Stomach (tissue), 9 donors: ENCODE measurements around the gene REPIN1. TPM values are rescaled to one million over a fixed set of nuclear protein-coding genes. Genes with fewer than 3 reads are reported as not detected.

Source experiments
- DNase-seq, 2 donors: peaks; one replicate each; pipeline versions ENCODE4 v3.0.0 to v3.0.0-alpha.2; 2013 to 2019
- H3K27ac ChIP-seq, 5 donors: fragments of 200-600 bp in 4 of 5; sonication (generic) in 4 of 5; one replicate each; pipeline ENCODE4 v1.5.1; 2013 to 2019; ENCODE audit warnings: mild to moderate bottlenecking in 1 of 5, moderate library complexity in 1 of 5
- H3K27me3 ChIP-seq, 3 donors: fragments of 200-600 bp; sonication (generic); one replicate each; pipeline ENCODE4 v1.5.1; 2017 to 2019; ENCODE audit warnings: mixed run types in 1 of 3
- H3K36me3 ChIP-seq, 4 donors: fragments of 200-600 bp; sonication (generic); 1 replicate in 3 of 4; 2 replicates in 1 of 4; pipeline ENCODE4 v1.5.1; 2016 to 2019
- H3K4me1 ChIP-seq, 4 donors: fragments of 200-600 bp; sonication (generic); one replicate each; pipeline ENCODE4 v1.5.1; 2016 to 2019
- H3K4me3 ChIP-seq, 4 donors: fragments of 200-600 bp; sonication (generic) in 3 of 4; one replicate each; pipeline ENCODE4 v1.5.1; 2016 to 2019; ENCODE audit warnings: mild to moderate bottlenecking in 1 of 4
- H3K9me3 ChIP-seq, 4 donors: fragments of 200-600 bp; sonication (generic); one replicate each; pipeline ENCODE4 v1.5.1; 2016 to 2019
- EP300 ChIP-seq: sonication (generic); formaldehyde crosslinking; IDR thresholded peaks from one replicate; pipeline ENCODE4 v1.6.1; 2017; ENCODE audit warnings: antibody characterized with exemption
- POLR2A ChIP-seq, 4 donors: fragments of 450-650 bp; IDR thresholded peaks; one replicate each; pipeline ENCODE4 v1.6.1; 2016; ENCODE audit warnings: antibody characterized with exemption in 4 of 4, control low read depth in 2 of 4, mild to moderate bottlenecking in 1 of 4, moderate library complexity in 1 of 4
- POLR2AphosphoS5 ChIP-seq, 3 donors: sonication (generic); formaldehyde crosslinking; IDR thresholded peaks; one replicate each; pipeline ENCODE4 v1.6.1; 2016; ENCODE audit warnings: antibody characterized with exemption in 3 of 3
- WGBS, 5 donors: extraction: QIAGEN DNeasy Blood & Tissue Kit in 3 of 5; methylation state at CpG; one replicate each; pipeline versions ENCODE4 v1.1.5 to v1.1.7; 2013 to 2018; 5-methylcytosine and 5-hydroxymethylcytosine counted together
- intact Hi-C: fragments of 100-400 bp; cut with DNase I; formaldehyde crosslinking; loops from one replicate; pipeline ENCODE4 v1.15.1; 2023; ENCODE audit warnings: low total_unique reads
- polyA plus RNA-seq, 3 donors: library from polyadenylated mRNA; stranded (reverse); fragments of 200-250 nt; gene quantifications; one replicate each; pipeline ENCODE4 v1.2.3, GENCODE V29; 2013
- total RNA-seq, 5 donors: library from RNA; depleted of rRNA; stranded (reverse); fragments of >200 nt; gene quantifications; one replicate each; pipeline versions ENCODE4 v1.1.0 to v1.2.3, GENCODE V29; 2014 to 2016
- TF ChIP-seq, protein P1 (sequence below), 7 experiments: fragments of 450-650 bp in 4 of 7; fragments of 200-600 bp in 3 of 7; sonication (generic) in 3 of 7; IDR thresholded peaks; one replicate each; pipeline ENCODE4 v1.5.1; 2016 to 2019; ENCODE audit warnings: antibody characterized with exemption in 7 of 7, control low read depth in 2 of 7, mild to moderate bottlenecking in 1 of 7
- donor health status: healthy with polysubstance abuse.
- donor health status: Bipolar disorder and iron deficiency.
- donor health status: healthy.

Gene REPIN1
- total and polyA plus RNA-seq, 8 donors = 35.9 to 298 (median 49.3) TPM

GRCh38 chr7:150409300-150410030 lies 40.8 kb downstream of the REPIN1 start:
- H3K27me3 ChIP-seq = no peaks in the 10 kb centered on the region
- H3K9me3 ChIP-seq = no peaks in the 10 kb centered on the region
- peaks cover 6 to 51% (median 38%) of the 10 kb centered on the region in 4 donors for H3K36me3 ChIP-seq
- TF ChIP-seq EP300 = no peak
- TF ChIP-seq POLR2A (IDR thresholded peaks at IDR 0.05) = no peak
- no peak for TF ChIP-seq POLR2AphosphoS5 (IDR thresholded peaks at IDR 0.05)
- TF ChIP-seq, protein P1, sequence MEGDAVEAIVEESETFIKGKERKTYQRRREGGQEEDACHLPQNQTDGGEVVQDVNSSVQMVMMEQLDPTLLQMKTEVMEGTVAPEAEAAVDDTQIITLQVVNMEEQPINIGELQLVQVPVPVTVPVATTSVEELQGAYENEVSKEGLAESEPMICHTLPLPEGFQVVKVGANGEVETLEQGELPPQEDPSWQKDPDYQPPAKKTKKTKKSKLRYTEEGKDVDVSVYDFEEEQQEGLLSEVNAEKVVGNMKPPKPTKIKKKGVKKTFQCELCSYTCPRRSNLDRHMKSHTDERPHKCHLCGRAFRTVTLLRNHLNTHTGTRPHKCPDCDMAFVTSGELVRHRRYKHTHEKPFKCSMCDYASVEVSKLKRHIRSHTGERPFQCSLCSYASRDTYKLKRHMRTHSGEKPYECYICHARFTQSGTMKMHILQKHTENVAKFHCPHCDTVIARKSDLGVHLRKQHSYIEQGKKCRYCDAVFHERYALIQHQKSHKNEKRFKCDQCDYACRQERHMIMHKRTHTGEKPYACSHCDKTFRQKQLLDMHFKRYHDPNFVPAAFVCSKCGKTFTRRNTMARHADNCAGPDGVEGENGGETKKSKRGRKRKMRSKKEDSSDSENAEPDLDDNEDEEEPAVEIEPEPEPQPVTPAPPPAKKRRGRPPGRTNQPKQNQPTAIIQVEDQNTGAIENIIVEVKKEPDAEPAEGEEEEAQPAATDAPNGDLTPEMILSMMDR (IDR thresholded peaks at IDR 0.05) = no peak
- intact Hi-C loops = loop anchor here (10.0 kb wide), 1 partner anchor 45 kb away; the partner anchor contains the start of gene REPIN1
- 73 to 80% (median 78%) methylated on average over 6 to 10 of the region's 10 CpGs for WGBS, 5 donors
- DNase-seq = no peak
- peak overlapping the region in 2 of 5 donors; percentile 32 to 98 for H3K27ac ChIP-seq
- H3K4me3 ChIP-seq = no peak overlapping the region
- peaks cover 20 to 33% (median 27%) of the 10 kb centered on the region in 4 donors for H3K4me1 ChIP-seq

- H3K4me3 ChIP-seq = no peak overlapping the region
- peaks cover 17 to 29% (median 23%) of the 10 kb centered on the region in 4 donors for H3K4me1 ChIP-seq
- H3K36me3 ChIP-seq = peaks cover 6 to 51% (median 38%) of the 10 kb centered on the region in 4 donors
- DNase-seq = no peak
- H3K27me3 ChIP-seq = no peaks in the 10 kb centered on the region
- H3K9me3 ChIP-seq = no peaks in the 10 kb centered on the region
- 89 to 92% (median 92%) methylated on average over 7 of the region's 7 CpGs for WGBS, 5 donors
- intact Hi-C loops = loop anchor here (10.0 kb wide), 1 partner anchor 45 kb away; the partner anchor contains the start of gene REPIN1
- TF ChIP-seq, protein P1 (IDR thresholded peaks at IDR 0.05) = no peak
- TF ChIP-seq EP300 (no peak), POLR2AphosphoS5 (IDR thresholded peaks at IDR 0.05) (no peak), POLR2A (IDR thresholded peaks at IDR 0.05) (no peak)
- peak overlapping the region in 1 of 5 donors; percentile 29 for H3K27ac ChIP-seq
These were observed 41.5 kb downstream of the REPIN1 start for GRCh38 chr7:150410131-150410530.

DNA sequence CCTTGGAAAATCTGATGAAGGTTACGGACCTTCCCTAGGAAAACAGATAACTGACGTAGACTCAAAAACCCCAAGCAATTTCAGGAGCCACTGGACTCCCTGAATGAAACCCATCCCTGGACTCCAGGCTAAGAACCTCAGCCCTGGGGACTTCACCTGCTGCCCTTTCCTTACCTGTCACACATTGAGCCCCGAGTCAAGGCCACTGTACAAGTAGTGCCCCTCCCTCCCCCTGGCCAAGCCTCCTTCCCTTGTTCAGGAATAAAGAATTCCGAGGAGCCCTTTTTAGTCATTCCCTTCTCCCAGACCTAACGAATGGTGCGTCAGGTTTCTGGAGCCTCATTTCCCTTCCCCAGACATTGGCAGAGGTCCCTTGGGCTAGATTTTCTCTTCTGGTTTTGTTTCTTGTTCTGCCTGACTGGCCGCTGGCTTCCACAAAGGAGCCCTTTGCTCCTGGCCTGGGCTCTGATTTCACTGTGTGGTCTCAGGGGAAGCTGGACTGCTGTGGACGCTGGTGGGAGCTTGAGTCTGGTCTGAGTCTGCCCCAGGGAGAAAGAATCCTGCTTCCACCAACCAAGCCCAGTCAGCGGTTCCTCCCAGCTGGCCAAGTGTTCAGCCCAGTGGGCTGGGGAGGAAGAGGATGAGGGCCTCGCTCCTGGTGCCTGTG lies 42.2 kb downstream of the REPIN1 start:
- Histone ChIP-seq H3K27me3 (no peaks in the 10 kb centered on the region), H3K4me3 (no peak overlapping the region), H3K36me3 (peaks cover 6 to 51% (median 38%) of the 10 kb centered on the region in 4 donors), H3K4me1 (peaks cover 15 to 27% (median 20%) of the 10 kb centered on the region in 4 donors), H3K9me3 (no peaks in the 10 kb centered on the region), H3K27ac (peak overlapping the region in 2 of 5 donors; percentile 4 to 34)
- DNase-seq = peak in 1 of 2 donors; percentile 26
- intact Hi-C loops = loop anchor here (10.0 kb wide), 1 partner anchor 46 kb away; the partner anchor contains the start of gene REPIN1
- WGBS, 5 donors = 74 to 86% (median 80%) methylated on average over 7 to 10 of the region's 10 CpGs
- TF ChIP-seq POLR2A (IDR thresholded peaks at IDR 0.05) = no peak
- TF ChIP-seq POLR2AphosphoS5 (IDR thresholded peaks at IDR 0.05) = no peak
- TF ChIP-seq, protein P1 (IDR thresholded peaks at IDR 0.05) = no peak
- no peak for TF ChIP-seq EP300

DNA sequence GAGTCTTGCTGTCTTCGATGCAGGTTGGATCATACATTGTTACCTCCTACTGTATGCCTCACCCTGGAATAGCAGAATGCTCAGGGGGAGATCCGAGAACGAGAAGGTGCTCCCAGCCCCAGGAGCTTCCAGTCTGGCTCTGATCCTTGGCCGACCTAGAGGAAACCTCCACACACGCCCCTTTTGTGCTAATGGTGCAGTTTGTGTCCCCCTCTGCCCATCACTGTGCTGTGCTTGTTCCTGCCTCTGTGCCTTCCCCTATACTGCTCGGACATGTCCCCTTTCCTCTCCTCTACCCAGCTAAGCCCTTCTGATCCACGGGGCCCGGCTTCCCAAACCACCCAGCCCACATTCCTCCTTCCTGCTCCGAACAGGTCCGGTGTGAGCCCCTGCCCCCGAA lies 43.0 kb downstream of the REPIN1 start:
- no peaks in the 10 kb centered on the region for H3K27me3 ChIP-seq
- H3K36me3 ChIP-seq = peaks cover 6 to 51% (median 38%) of the 10 kb centered on the region in 4 donors
- WGBS, 5 donors = 78 to 87% (median 80%) methylated on average over 10 to 11 of the region's 11 CpGs
- intact Hi-C loops = loop anchor here (10.0 kb wide), 1 partner anchor 47 kb away; the partner anchor contains the start of gene REPIN1
- peaks cover 7 to 19% (median 12%) of the 10 kb centered on the region in 4 donors for H3K4me1 ChIP-seq
- DNase-seq = no peak
- TF ChIP-seq, protein P1 (IDR thresholded peaks at IDR 0.05) = no peak
- TF ChIP-seq EP300 = no peak
- no peak for TF ChIP-seq POLR2A (IDR thresholded peaks at IDR 0.05)
- no peak for TF ChIP-seq POLR2AphosphoS5 (IDR thresholded peaks at IDR 0.05)
- no peak overlapping the region for H3K4me3 ChIP-seq
- H3K27ac ChIP-seq = no peak overlapping the region
- no peaks in the 10 kb centered on the region for H3K9me3 ChIP-seq
